Smooth muscle cell (in vitro differentiated cells): ENCODE data around the gene DESI1. TPM values are rescaled to one million over a fixed set of nuclear protein-coding genes. Genes with fewer than 3 reads are reported as not detected.
"Not testable (repeated sequence)": the region's sequence is repeated elsewhere in the genome, so short reads cannot be mapped to it uniquely, and the experiment has no call there.

Experiments
- DNase-seq: peaks from one replicate; lab custom pipeline; 2025; ENCODE audit not compliant: unreplicated experiment; lab: John Stamatoyannopoulos, UW
- H2AFZ ChIP-seq: fragments of 200-600 bp; sonication (generic); 2 replicates; pipeline ENCODE4 v1.6.0; 2016; ENCODE audit warnings: antibody characterized with exemption, low read depth, mild to moderate bottlenecking
- H3F3A ChIP-seq: fragments of 200-600 bp; sonication (generic); 2 replicates; pipeline ENCODE4 v1.6.0; 2017; ENCODE audit warnings: antibody characterized with exemption, low read depth
- H3K27ac ChIP-seq: fragments of 200-600 bp; sonication (generic); 2 replicates; pipeline ENCODE4 v1.5.1; 2016; ENCODE audit warnings: low read depth, mild to moderate bottlenecking
- H3K27me3 ChIP-seq: fragments of 200-600 bp; sonication (generic); 2 replicates; pipeline ENCODE4 v1.6.1; 2016; ENCODE audit warnings: low read depth, mild to moderate bottlenecking
- H3K36me3 ChIP-seq: fragments of 200-600 bp; sonication (generic); 2 replicates; pipeline ENCODE4 v1.5.1; 2016; ENCODE audit warnings: low read depth
- H3K4me1 ChIP-seq: fragments of 200-600 bp; sonication (generic); 2 replicates; pipeline ENCODE4 v1.5.1; 2016; ENCODE audit warnings: low read depth
- H3K4me2 ChIP-seq: fragments of 200-600 bp; sonication (generic); 2 replicates; pipeline ENCODE4 v1.6.0; 2016; ENCODE audit warnings: mild to moderate bottlenecking
- H3K4me3 ChIP-seq: fragments of 200-600 bp; sonication (generic); 2 replicates; pipeline ENCODE4 v1.5.1; 2016; ENCODE audit warnings: mild to moderate bottlenecking
- H3K79me2 ChIP-seq: fragments of 200-600 bp; sonication (generic); 2 replicates; pipeline ENCODE4 v1.6.0; 2016; ENCODE audit warnings: low read depth, mild to moderate bottlenecking
- H3K9ac ChIP-seq: fragments of 200-600 bp; sonication (generic); 2 replicates; pipeline ENCODE4 v1.6.0; 2016; ENCODE audit warnings: low read depth
- H3K9me3 ChIP-seq: fragments of 200-600 bp; sonication (generic); replicated peaks from 2 replicates; pipeline ENCODE4 v1.5.1; 2016; ENCODE audit warnings: low read depth
- H4K20me1 ChIP-seq: fragments of 200-600 bp; sonication (generic); 2 replicates; pipeline ENCODE4 v1.6.0; 2016; ENCODE audit warnings: low read depth
- WGBS: methylation state at CpG from one replicate; pipeline ENCODE4 v1.1.7; 2016; ENCODE audit warnings: low lambda C conversion rate; 5-methylcytosine and 5-hydroxymethylcytosine counted together
- polyA plus RNA-seq: library from polyadenylated mRNA; unstranded; fragments of >200 nt; fragmentation: Nextera tagmentation; extraction: Ambion mirVana; gene quantifications from 2 replicates; pipeline ENCODE4 v1.2.1, GENCODE V29; 2016
- total RNA-seq: library from RNA; depleted of rRNA; stranded (reverse); fragments of >200 nt; gene quantifications from 2 replicates; pipeline ENCODE4 v1.2.3, GENCODE V29; 2014
- TF ChIP-seq, protein P1 (sequence below): fragments of 200-600 bp; sonication (generic); IDR thresholded peaks from 2 replicates; pipeline ENCODE4 v1.5.1; 2017; ENCODE audit warnings: borderline replicate concordance, mild to moderate bottlenecking, antibody characterized with exemption; ENCODE audit not compliant: insufficient read depth, poor library complexity, severe bottlenecking

The DESI1 gene
- total and polyA plus RNA-seq, 2 experiments from 2014 or later: 14.3 to 16.9 TPM

DNA sequence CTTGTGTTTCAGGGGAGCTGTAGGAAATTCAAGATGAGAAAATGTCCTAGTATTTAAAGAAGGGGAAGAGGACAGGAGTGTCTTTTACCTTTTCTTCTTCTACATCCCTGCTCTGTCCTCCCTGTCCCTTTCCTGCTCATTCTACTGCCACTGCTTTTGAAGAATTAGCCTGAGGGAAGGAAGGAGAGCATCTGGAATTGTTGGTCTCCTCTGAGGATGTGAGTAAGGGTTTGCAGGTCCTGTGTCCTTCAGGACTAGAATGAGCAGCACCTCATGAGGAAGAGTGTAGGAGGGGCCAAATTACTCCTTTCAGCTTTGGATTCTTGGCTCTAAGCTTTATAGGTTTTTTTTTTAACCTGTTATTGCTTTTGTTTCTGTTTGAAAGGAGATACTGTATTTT is 43.6 kb upstream of the DESI1 start:
- Histone ChIP-seq H3F3A (peaks cover 37% of the 10 kb centered on the region), H3K9ac (no peak overlapping the region), H2AFZ (no peak overlapping the region), H3K36me3 (peaks cover 14% of the 10 kb centered on the region), H3K4me2 (no peak overlapping the region), H3K9me3 (no peaks in the 10 kb centered on the region), H3K4me3 (no peak overlapping the region), H4K20me1 (no peaks in the 10 kb centered on the region), H3K27me3 (no peaks in the 10 kb centered on the region), H3K27ac (peak overlapping the region; percentile 19), H3K79me2 (no peaks in the 10 kb centered on the region), H3K4me1 (peaks cover 9% of the 10 kb centered on the region)
- TF ChIP-seq, protein P1, sequence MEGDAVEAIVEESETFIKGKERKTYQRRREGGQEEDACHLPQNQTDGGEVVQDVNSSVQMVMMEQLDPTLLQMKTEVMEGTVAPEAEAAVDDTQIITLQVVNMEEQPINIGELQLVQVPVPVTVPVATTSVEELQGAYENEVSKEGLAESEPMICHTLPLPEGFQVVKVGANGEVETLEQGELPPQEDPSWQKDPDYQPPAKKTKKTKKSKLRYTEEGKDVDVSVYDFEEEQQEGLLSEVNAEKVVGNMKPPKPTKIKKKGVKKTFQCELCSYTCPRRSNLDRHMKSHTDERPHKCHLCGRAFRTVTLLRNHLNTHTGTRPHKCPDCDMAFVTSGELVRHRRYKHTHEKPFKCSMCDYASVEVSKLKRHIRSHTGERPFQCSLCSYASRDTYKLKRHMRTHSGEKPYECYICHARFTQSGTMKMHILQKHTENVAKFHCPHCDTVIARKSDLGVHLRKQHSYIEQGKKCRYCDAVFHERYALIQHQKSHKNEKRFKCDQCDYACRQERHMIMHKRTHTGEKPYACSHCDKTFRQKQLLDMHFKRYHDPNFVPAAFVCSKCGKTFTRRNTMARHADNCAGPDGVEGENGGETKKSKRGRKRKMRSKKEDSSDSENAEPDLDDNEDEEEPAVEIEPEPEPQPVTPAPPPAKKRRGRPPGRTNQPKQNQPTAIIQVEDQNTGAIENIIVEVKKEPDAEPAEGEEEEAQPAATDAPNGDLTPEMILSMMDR: no peak
- no peak for DNase-seq

DNA sequence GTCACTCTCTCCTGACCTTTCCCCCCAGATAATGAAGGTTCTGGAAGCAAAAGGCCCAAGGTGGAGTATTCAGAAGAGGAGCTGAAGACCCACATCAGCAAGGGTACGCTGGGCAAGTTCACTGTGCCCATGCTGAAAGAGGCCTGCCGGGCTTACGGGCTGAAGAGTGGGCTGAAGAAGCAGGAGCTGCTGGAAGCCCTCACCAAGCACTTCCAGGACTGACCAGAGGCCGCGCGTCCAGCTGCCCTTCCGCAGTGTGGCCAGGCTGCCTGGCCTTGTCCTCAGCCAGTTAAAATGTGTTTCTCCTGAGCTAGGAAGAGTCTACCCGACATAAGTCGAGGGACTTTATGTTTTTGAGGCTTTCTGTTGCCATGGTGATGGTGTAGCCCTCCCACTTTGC is 42.8 kb upstream of the DESI1 start:
- H3K9me3 ChIP-seq, H2AFZ ChIP-seq, DNase-seq, H3K9ac ChIP-seq, H3K4me1 ChIP-seq, H3K4me3 ChIP-seq, H3K79me2 ChIP-seq, H3K4me2 ChIP-seq, H4K20me1 ChIP-seq, H3K27me3 ChIP-seq: not testable (repeated sequence)
- H3F3A ChIP-seq: peaks cover 37% of the 10 kb centered on the region
- WGBS: 95% methylated on average over 9 of the region's 9 CpGs
- H3K36me3 ChIP-seq: peaks cover 14% of the 10 kb centered on the region
- H3K27ac ChIP-seq: peak overlapping the region; percentile 19

DNA sequence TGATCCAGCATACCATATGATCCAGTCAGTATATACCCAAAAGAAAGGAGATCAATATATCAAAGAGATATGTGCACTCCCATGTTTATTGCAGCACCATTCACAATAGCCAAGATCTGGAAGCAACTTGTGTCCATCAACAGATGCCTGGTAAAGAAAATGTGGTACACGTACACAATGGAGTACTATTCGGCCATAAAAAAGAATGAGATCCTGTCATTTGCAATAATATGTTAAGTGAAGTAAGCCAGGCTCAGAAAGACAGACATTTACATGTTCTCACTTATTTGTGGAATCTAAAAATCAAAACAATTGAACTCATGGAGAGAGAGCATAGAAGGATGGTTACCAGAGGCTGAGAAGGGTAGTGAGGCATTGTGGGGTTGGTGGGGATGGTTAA is 40.9 kb upstream of the DESI1 start:
- peaks cover 27% of the 10 kb centered on the region for H3K36me3 ChIP-seq
- no peaks in the 10 kb centered on the region for H3K79me2 ChIP-seq
- no peak overlapping the region for H3K4me2 ChIP-seq
- DNase-seq: no peak
- H4K20me1 ChIP-seq: peaks cover 8% of the 10 kb centered on the region
- H3K4me1 ChIP-seq: no peaks in the 10 kb centered on the region
- H3K9ac ChIP-seq: no peak overlapping the region
- 99% methylated on average over 2 of the region's 2 CpGs for WGBS
- no peaks in the 10 kb centered on the region for H3K9me3 ChIP-seq
- no peaks in the 10 kb centered on the region for H3K27me3 ChIP-seq
- no peak overlapping the region for H2AFZ ChIP-seq
- TF ChIP-seq, protein P1: no peak
- H3K27ac ChIP-seq: no peak overlapping the region
- peaks cover 23% of the 10 kb centered on the region for H3F3A ChIP-seq
- no peak overlapping the region for H3K4me3 ChIP-seq

DNA sequence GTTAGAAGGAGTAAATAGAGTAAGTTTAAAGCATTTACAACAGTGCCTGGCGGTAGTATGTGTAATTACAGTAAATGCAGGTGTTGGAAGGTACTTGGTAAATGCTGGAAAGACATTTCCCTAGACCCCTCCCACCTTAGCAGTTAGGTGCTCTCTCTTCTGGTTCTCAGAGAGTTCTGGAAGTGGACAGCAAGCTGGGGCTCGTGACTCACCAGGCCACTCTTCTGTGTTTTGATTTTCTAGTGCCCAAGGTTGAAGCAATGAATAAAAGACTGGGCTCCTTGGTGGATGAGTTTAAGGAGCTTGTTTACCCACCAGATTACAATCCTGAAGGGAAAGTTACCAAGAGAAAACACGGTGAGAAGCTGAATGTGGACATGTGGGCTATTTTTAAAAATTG is 40.2 kb upstream of the DESI1 start:
- DNase-seq: no peak
- Histone ChIP-seq H3K9me3 (no peaks in the 10 kb centered on the region), H3K9ac (no peak overlapping the region), H3K4me1 (no peaks in the 10 kb centered on the region), H3K4me2 (no peak overlapping the region), H3F3A (peaks cover 23% of the 10 kb centered on the region), H3K4me3 (no peak overlapping the region), H3K79me2 (no peaks in the 10 kb centered on the region), H4K20me1 (peaks cover 8% of the 10 kb centered on the region), H2AFZ (no peak overlapping the region), H3K27ac (no peak overlapping the region), H3K27me3 (no peaks in the 10 kb centered on the region), H3K36me3 (peaks cover 30% of the 10 kb centered on the region)
- TF ChIP-seq, protein P1: no peak
- 94% methylated on average over 3 of the region's 3 CpGs for WGBS
